H9 (cell line): Measurements from ENCODE around the gene IQSEC1. TPM values are rescaled to one million over a fixed set of nuclear protein-coding genes. Genes with fewer than 3 reads are reported as not detected.

ENCODE experiments used
- DNase-seq: peaks from one replicate; pipeline ENCODE4 v3.0.0-alpha.2; 2017
- H2AFZ ChIP-seq: one replicate; pipeline ENCODE4 v1.6.1; 2013; ENCODE audit warnings: mild to moderate bottlenecking, low read length, control low read depth, moderate library complexity
- H2AK5ac ChIP-seq: 2 replicates; pipeline ENCODE4 v1.6.1; 2013; ENCODE audit warnings: low read length, control low read depth, mixed read lengths; ENCODE audit not compliant: insufficient read length
- H2BK120ac ChIP-seq: one replicate; pipeline ENCODE4 v1.6.1; 2013; ENCODE audit warnings: low read depth, mild to moderate bottlenecking, low read length, control low read depth, inconsistent platforms; ENCODE audit not compliant: poor library complexity, severe bottlenecking
- H2BK12ac ChIP-seq: 2 replicates; pipeline ENCODE4 v1.6.1; 2013; ENCODE audit warnings: low read length, control low read depth, mixed read lengths, low read depth; ENCODE audit not compliant: insufficient read length
- H2BK15ac ChIP-seq: 2 replicates; pipeline ENCODE4 v1.6.1; 2013; ENCODE audit warnings: low read depth, low read length, control low read depth
- H2BK20ac ChIP-seq: one replicate; pipeline ENCODE4 v1.6.1; 2013; ENCODE audit warnings: low read depth, mild to moderate bottlenecking, low read length, control low read depth, inconsistent platforms; ENCODE audit not compliant: poor library complexity, severe bottlenecking
- H2BK5ac ChIP-seq: 2 replicates; pipeline ENCODE4 v1.6.1; 2013; ENCODE audit warnings: low read length, control low read depth, mixed read lengths; ENCODE audit not compliant: insufficient read length
- H3K14ac ChIP-seq: 2 replicates; pipeline ENCODE4 v1.6.1; 2013; ENCODE audit warnings: low read length, control low read depth; ENCODE audit not compliant: insufficient read depth
- H3K18ac ChIP-seq: 2 replicates; pipeline ENCODE4 v1.6.1; 2013; ENCODE audit warnings: low read depth, mild to moderate bottlenecking, mixed read lengths, low read length, control low read depth; ENCODE audit not compliant: insufficient read length
- H3K23ac ChIP-seq: 2 replicates; pipeline ENCODE4 v1.6.1; 2013; ENCODE audit warnings: low read length, control low read depth, mixed read lengths, low read depth; ENCODE audit not compliant: insufficient read length
- H3K23me2 ChIP-seq: 2 replicates; pipeline ENCODE4 v1.6.1; 2013; ENCODE audit warnings: low read depth, mild to moderate bottlenecking, mixed read lengths, low read length, control low read depth; ENCODE audit not compliant: insufficient read length, poor library complexity, severe bottlenecking
- H3K27ac ChIP-seq: 2 replicates; pipeline ENCODE4 v1.5.1; 2013; ENCODE audit warnings: low read length, control low read depth, mixed read lengths, low read depth; ENCODE audit not compliant: insufficient read length
- H3K27me3 ChIP-seq: 2 replicates; pipeline ENCODE4 v1.6.1; 2013; ENCODE audit warnings: low read length, control low read depth, inconsistent platforms; ENCODE audit not compliant: insufficient read depth
- H3K4ac ChIP-seq: 2 replicates; pipeline ENCODE4 v1.6.1; 2013; ENCODE audit warnings: low read depth, mild to moderate bottlenecking, control low read depth, inconsistent platforms, low read length, moderate library complexity
- H3K4me1 ChIP-seq: 2 replicates; pipeline ENCODE4 v1.6.1; 2013; ENCODE audit warnings: low read length, control low read depth, inconsistent platforms; ENCODE audit not compliant: insufficient read depth
- H3K4me2 ChIP-seq: 2 replicates; pipeline ENCODE4 v1.6.1; 2013; ENCODE audit warnings: low read length, control low read depth, mixed read lengths; ENCODE audit not compliant: insufficient read length, insufficient read depth
- H3K56ac ChIP-seq: 2 replicates; pipeline ENCODE4 v1.6.1; 2013; ENCODE audit warnings: low read depth, mild to moderate bottlenecking, mixed read lengths, low read length, control low read depth; ENCODE audit not compliant: insufficient read length
- H3K79me1 ChIP-seq: 2 replicates; pipeline ENCODE4 v1.6.1; 2013; ENCODE audit warnings: low read depth, mild to moderate bottlenecking, moderate library complexity, low read length, control low read depth, inconsistent platforms; ENCODE audit not compliant: insufficient read depth, poor library complexity, severe bottlenecking
- H3K79me2 ChIP-seq: 2 replicates; pipeline ENCODE4 v1.6.1; 2013; ENCODE audit warnings: low read length, control low read depth, inconsistent platforms; ENCODE audit not compliant: insufficient read depth
- H3K9ac ChIP-seq: 2 replicates; pipeline ENCODE4 v1.6.1; 2013; ENCODE audit warnings: low read length, control low read depth, mixed read lengths; ENCODE audit not compliant: insufficient read length; ENCODE audit errors: extremely low read depth
- H3K9me3 ChIP-seq: one replicate; pipeline ENCODE4 v1.6.1; 2013; ENCODE audit warnings: low read depth, low read length, inconsistent platforms; ENCODE audit not compliant: control insufficient read depth
- H3T11ph ChIP-seq: one replicate; pipeline ENCODE4 v1.6.1; 2013; ENCODE audit warnings: mild to moderate bottlenecking, low read length, control low read depth, inconsistent platforms
- H4K20me1 ChIP-seq: one replicate; pipeline ENCODE4 v1.6.1; 2013; ENCODE audit not compliant: control insufficient read depth, insufficient read length, insufficient read depth
- H4K5ac ChIP-seq: 2 replicates; pipeline ENCODE4 v1.6.1; 2013; ENCODE audit warnings: low read depth, mild to moderate bottlenecking, mixed read lengths, low read length, control low read depth; ENCODE audit not compliant: insufficient read length
- H4K8ac ChIP-seq: replicated peaks from 2 replicates; pipeline ENCODE4 v1.6.1; 2013; ENCODE audit warnings: low read length, control low read depth, mixed read lengths, low read depth; ENCODE audit not compliant: insufficient read length
- H4K91ac ChIP-seq: 2 replicates; pipeline ENCODE4 v1.6.1; 2013; ENCODE audit warnings: low read depth, mild to moderate bottlenecking, moderate library complexity, mixed read lengths, low read length, control low read depth; ENCODE audit not compliant: insufficient read length
- H3K27ac Mint-ChIP-seq, 3 experiments: 2 replicates in 2 of 3; 3 replicates in 1 of 3; pipeline ENCODE4 v1.8.0; 2020 to 2021; ENCODE audit warnings: mixed read lengths in 3 of 3, mild to moderate bottlenecking in 1 of 3, moderate library complexity in 1 of 3
- H3K27me3 Mint-ChIP-seq: 2 replicates; pipeline ENCODE4 v1.8.0; 2021; ENCODE audit warnings: low read depth, mild to moderate bottlenecking, moderate library complexity, mixed read lengths
- H3K36me3 Mint-ChIP-seq, 3 experiments: 2 replicates in 2 of 3; 3 replicates in 1 of 3; pipeline ENCODE4 v1.8.0; 2020 to 2021; ENCODE audit warnings: low read depth in 3 of 3, mixed read lengths in 3 of 3; ENCODE audit not compliant: insufficient read depth in 1 of 3
- H3K4me1 Mint-ChIP-seq, 2 experiments: 2 replicates each; pipeline ENCODE4 v1.8.0; 2020; ENCODE audit warnings: mixed read lengths in 2 of 2
- H3K4me3 Mint-ChIP-seq, 2 experiments: 2 replicates in 1 of 2; 3 replicates in 1 of 2; pipeline ENCODE4 v1.8.0; 2020 to 2021; ENCODE audit warnings: mild to moderate bottlenecking in 2 of 2, mixed read lengths in 2 of 2, moderate library complexity in 1 of 2
- H3K9me3 Mint-ChIP-seq, 2 experiments: 2 replicates in 1 of 2; 3 replicates in 1 of 2; pipeline ENCODE4 v1.8.0; 2020; ENCODE audit warnings: mild to moderate bottlenecking in 2 of 2, mixed read lengths in 2 of 2, moderate library complexity in 1 of 2
- CTCF ChIP-seq: fragments of 200-600 bp; sonication (generic); conservative IDR thresholded peaks from 3 replicates; pipeline ENCODE4 v1.8.0; 2021; ENCODE audit warnings: antibody characterized with exemption, mild to moderate bottlenecking
- WGBS: extraction: QIAGEN DNeasy Blood & Tissue Kit; methylation state at CpG from one replicate; pipeline ENCODE4 v1.1.7; 2013; ENCODE audit warnings: missing lambda C conversion rate, low lambda C conversion rate, mixed read lengths; ENCODE audit not compliant: insufficient read length; ENCODE audit errors: extremely low coverage; 5-methylcytosine and 5-hydroxymethylcytosine counted together
- total RNA-seq: library from RNA; stranded (reverse); gene quantifications from 2 replicates; pipeline ENCODE4 v1.2.1, GENCODE V29; 2021

Gene IQSEC1
- total RNA-seq, 1 experiment from 2014 or later: 19.1 TPM

- H3K23me2 ChIP-seq: no peaks in the 10 kb centered on the region
- no peak overlapping the region for H3T11ph ChIP-seq
- no peak overlapping the region for H3K14ac ChIP-seq
- H4K20me1 ChIP-seq: no peaks in the 10 kb centered on the region
- no CpG with 5 or more reads among the region's 10 CpGs for WGBS
- no peak overlapping the region for H3K4me3 Mint-ChIP-seq
- no peak overlapping the region for H2BK5ac ChIP-seq
- H3K56ac ChIP-seq: no peak overlapping the region
- H2BK20ac ChIP-seq: no peak overlapping the region
- H2BK120ac ChIP-seq: no peak overlapping the region
- H3K9me3 Mint-ChIP-seq: no peaks in the 10 kb centered on the region
- H4K91ac ChIP-seq: no peak overlapping the region
- peak; percentile 55 for DNase-seq
- no peaks in the 10 kb centered on the region for H3K79me1 ChIP-seq
- no peak overlapping the region for H3K9ac ChIP-seq
- no peak overlapping the region for H2BK12ac ChIP-seq
- TF ChIP-seq CTCF: no peak
- no peak overlapping the region for H2AFZ ChIP-seq
- no peaks in the 10 kb centered on the region for H3K79me2 ChIP-seq
- no peaks in the 10 kb centered on the region for H3K27me3 Mint-ChIP-seq
- H3K27ac Mint-ChIP-seq: peak overlapping the region in 2 of 3 experiments; percentile 15 to 25; a peak in 2 of 7 replicates
- H2BK15ac ChIP-seq: no peak overlapping the region
- H3K36me3 Mint-ChIP-seq: no peaks in the 10 kb centered on the region
- no peak overlapping the region for H3K27ac ChIP-seq
- H3K9me3 ChIP-seq: no peaks in the 10 kb centered on the region
- no peaks in the 10 kb centered on the region for H3K27me3 ChIP-seq
- no peak overlapping the region for H2AK5ac ChIP-seq
- H3K4ac ChIP-seq: no peak overlapping the region
- no peaks in the 10 kb centered on the region for H3K4me1 ChIP-seq
- no peak overlapping the region for H4K5ac ChIP-seq
- no peak overlapping the region for H3K18ac ChIP-seq
- H4K8ac ChIP-seq: no peak overlapping the region
- no peak overlapping the region for H3K4me2 ChIP-seq
- no peak overlapping the region for H3K23ac ChIP-seq
- H3K4me1 Mint-ChIP-seq: peaks cover 12 to 28% of the 10 kb centered on the region in 2 experiments
These were observed 20.5 kb upstream of the IQSEC1 start for GRCh38 chr3:13093687-13094086.
